Left cardiac atrium (tissue), 4 donors: Measurements from ENCODE around the gene CCDC6. TPM values are rescaled to one million over a fixed set of nuclear protein-coding genes. Genes with fewer than 3 reads are reported as not detected.
"Not testable (repeated sequence)": the region's sequence is repeated elsewhere in the genome, so short reads cannot be mapped to it uniquely, and the experiment has no call there.

Experiments used
- ATAC-seq, 2 donors: fragments of 200-7000 bp; cut with Tn5 transposase; one replicate each; pipeline ENCODE4 v1.9.1; 2020; ENCODE audit warnings: mild to moderate bottlenecking in 2 of 2, moderate library complexity in 2 of 2
- DNase-seq: peaks from one replicate; pipeline ENCODE4 v3.0.0-alpha.2; 2020
- intact Hi-C, 2 donors: fragments of 100-400 bp; cut with DNase I; formaldehyde crosslinking; loops; one replicate each; pipeline versions ENCODE4 v1.14.1 to v1.15.1; 2022 to 2023
- total RNA-seq, 2 donors: library from RNA; stranded (reverse); fragmentation: NEBNext Ultra II Directional; extraction: Animal tissue kit (Norgen Biotek cat#: 25700); gene quantifications; one replicate each; pipeline ENCODE4 v1.2.1, GENCODE V29; 2021
- donor health status: DM: no; HTN: yes; CAD: no.
- donor health status: DM: no; HTN: yes; CAD: no; lungs with severe emphysema.
- donor health status: DM: yes; HTN: yes; CAD: no.
- donor health status: Dilated cardiomyopathy.

The CCDC6 gene
- total RNA-seq, 2 donors from 2014 or later: 21.0 to 24.3 TPM

DNA sequence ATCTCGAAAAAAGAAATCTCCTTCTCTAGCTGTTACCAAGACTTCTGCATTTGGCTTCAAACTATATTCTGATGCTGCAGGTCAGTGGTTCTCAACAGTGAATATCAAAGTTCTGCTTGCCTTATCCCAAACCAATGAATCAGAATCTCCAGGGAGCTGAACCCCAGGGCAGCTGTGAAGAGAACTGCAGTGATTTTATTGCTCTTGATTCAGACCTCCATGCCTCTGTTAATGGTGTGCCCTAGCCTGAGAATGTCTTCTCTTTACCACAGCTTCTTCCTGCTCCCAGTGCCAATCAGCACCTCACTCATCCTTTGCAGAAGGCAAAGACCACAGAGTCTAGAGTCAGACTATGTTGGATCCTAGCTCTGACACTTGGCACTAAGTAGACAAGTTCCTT, 106.9 kb downstream of the CCDC6 start:
- intact Hi-C loops: no loop called here
- DNase-seq (no peak), ATAC-seq (no peak)

DNA sequence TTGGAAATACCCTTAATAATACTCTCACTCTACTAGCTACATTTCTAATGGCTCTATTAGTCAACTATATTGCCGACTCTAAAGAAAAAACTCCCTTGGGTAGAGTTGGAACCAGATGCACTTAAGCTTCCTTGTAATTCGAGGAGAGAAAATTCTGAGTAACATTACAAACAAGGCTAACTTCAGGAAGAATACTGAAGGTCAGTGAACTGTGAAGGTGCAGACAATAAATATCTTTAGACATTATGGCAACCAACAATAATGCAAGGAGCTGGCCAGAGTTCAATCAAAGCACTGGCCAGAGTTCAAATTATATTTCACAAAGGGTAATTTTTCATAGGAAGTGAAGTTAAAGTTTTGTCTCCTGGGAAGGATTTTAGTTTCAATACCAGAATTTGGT, 112.4 kb downstream of the CCDC6 start:
- DNase-seq: no peak
- intact Hi-C loops: no loop called here
- no peak for ATAC-seq

DNA sequence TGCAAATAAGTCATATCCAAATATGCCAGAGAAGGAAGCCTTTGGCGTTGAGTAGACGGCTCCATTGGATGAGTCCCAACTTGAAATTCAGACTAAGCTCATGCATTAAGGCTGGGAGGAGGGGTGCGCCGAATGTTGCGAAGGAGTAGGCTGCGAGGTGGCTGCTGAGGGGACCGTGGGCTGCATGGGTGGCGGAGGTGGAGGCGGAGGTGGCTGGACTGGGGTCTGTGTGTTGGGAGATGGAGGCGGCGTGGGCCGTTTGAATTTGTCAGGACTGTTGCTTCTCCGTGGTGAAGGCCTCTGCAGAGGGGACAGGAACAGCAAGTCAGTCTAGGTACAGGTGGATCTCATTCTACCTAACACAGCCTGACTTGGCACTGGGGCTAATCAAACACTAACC, 113.5 kb downstream of the CCDC6 start:
- no peak for ATAC-seq
- intact Hi-C loops: no loop called here
- no peak for DNase-seq

DNA sequence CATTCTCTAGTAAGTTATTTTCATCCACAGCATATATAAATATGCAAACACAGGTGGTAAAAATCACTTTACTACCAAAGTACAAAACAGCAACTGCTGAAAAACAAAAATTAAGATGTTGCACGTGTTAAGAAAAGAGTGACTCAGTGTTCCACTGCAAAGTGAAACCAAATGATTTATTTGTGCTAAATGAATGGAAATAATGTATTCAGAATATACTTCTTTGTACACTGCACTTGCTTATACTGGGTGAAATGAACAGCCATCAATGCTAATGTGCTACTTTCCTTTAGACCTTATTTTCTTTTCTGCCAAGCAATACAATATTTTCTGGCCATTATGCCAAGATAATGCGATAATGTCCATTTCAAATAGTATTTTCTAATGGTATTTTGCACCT, 114.8 kb downstream of the CCDC6 start:
- intact Hi-C loops: no loop called here
- DNase-seq (no peak), ATAC-seq (no peak)

DNA sequence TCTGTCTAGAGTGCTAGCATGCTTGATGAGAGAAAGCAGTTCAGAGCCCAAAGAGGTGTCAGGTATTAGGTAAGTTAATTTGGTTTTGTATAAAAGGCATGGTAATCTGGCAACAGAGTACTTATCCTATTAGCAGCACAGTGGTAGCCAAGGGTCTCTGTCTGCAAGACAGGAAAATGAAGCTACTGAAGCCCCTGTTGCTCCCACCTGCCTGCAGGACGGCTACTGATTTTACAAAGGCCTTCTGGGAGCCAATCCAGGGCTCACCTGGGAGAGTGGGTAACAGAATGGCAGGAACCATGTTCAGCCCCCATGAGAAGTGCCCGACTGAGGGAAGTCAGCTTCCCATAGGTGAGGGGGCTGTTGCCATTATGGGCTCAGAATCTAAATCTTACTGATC, 116.3 kb downstream of the CCDC6 start:
- ATAC-seq, intact Hi-C loops, DNase-seq: not testable (repeated sequence)

DNA sequence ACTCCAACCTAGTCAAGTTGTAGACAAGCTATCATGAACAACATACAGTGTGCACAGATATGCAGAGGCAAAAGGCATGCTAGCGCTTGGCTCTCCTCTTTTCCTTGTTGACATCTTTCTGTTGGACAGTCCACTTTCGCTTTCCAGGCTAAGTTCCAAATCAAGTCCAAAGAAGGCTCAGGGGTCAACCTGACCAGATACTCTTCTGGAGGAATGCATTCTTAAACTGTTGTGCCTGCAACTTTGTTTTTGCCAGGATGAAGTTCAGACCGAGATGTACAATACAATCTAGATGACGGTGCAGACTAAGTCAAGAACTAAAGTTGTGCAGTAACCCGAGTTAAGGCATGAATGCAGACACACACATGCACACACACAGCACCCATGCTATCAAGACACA, 117.4 kb downstream of the CCDC6 start:
- intact Hi-C loops, DNase-seq: not testable (repeated sequence)
- peak; percentile 83 to 87 for ATAC-seq

DNA sequence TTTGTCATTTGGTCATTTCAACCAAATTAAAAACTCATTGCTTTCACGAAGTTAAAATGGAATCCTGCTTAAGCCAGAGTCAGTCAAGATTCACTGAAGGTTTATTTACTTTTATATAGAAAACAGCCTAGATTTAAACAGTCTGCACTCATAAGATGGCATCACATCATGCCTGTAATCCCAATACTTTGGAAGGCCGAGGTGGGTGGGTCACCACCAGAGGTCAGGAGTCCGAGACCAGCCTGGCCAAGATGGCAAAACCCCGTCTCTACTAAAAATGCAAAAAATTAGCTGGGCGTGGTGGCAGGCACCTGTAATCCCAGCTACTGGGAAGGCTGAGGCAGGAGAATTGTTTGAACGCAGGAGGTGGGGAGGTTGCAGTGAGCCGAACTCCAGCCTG, 119.3 kb downstream of the CCDC6 start:
- DNase-seq, ATAC-seq, intact Hi-C loops: not testable (repeated sequence)

DNA sequence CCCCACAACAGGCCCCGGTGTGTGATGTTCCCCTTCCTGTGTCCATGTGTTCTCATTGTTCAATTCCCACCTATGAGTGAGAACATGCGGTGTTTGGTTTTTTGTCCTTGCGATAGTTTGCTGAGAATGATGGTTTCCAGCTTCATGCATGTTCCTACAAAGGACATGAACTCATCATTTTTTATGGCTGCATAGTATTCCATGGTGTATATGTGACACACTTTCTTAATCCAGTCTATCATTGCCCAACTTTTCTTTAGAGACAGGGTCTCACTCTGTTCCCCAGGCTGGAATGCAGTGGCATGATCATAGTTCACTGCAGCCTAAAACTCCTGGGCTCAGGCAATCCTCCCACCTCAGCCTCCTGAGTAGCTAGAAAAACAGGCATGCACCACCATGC, 120.9 kb downstream of the CCDC6 start:
- intact Hi-C loops, DNase-seq, ATAC-seq: not testable (repeated sequence)

DNA sequence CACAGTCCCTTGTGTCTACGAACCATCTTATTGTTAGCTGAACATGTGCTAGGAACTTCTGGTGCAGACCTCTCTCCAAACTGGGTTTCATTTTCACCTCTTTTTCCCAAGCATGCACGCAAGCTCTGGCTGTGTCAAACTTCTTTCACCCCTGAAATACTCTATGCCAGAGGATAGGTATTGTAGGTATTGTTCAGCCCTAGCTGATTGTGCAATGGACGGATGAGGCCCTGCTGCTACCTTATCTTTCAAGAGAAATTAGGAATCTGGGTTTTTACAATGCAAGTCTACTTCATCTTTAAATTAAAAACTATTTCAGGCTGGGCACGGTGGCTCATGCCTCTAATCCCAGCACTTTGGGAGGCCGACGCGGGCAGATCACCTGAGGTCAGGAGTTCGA, 124.8 kb downstream of the CCDC6 start:
- ATAC-seq (no peak), DNase-seq (no peak)
- intact Hi-C loops: no loop called here

DNA sequence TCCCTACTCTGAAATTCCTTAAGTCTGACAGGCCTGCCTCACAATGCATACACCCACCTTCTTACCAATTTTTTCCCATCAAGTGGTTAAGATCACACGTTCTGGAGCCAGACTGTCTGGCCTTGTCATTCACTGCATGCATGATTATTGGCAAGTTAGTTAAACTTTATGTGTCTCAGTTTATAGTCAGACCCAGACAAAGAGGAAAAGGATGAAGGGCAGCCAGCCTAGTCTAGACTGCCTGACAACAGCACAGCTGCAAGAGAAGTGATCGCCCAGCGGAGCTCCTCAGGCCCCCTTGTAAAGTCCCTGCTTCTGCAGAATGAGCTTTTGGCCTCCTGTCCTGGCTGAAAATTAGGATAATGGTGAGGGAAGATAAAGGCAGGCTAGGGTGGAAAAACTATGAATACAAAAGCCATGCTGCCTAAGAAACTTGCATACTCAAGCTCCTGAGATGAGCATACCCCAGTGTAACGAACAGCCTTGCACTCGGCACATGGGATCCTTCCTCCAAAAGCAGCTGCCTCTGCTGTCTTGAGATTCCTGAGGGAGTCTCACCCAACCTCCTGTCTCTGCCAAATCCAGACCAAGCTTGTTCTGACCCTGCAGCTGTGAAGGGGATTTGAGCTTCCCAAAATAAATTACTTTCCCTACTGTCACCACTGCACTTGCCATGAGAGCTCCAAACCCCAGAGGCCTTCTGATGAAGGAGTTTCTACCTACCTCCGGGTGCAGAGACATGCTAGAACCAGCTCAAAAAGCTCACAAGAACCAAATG, 126.4 kb downstream of the CCDC6 start:
- intact Hi-C loops: no loop called here
- ATAC-seq (peak; percentile 30 to 94), DNase-seq (no peak)

DNA sequence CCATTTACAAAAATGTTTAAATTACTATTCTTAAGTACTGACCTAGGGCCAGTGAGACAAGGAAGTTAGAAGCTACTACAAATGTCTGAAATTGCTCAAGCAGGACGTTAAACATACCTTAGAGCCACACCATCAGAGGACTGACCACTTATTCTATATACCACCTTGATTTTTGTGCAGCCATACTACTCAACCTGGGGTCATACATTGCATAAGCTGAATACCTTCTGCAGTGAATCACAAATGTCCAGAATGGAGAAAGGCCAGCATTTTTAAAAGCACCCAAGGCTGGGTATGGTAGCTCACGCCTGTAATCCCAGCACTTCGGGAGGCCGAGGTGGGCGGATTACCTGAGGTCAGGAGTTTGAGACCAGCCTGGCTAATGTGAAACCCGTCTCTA, 131.9 kb downstream of the CCDC6 start:
- ATAC-seq (no peak), DNase-seq (no peak)
- intact Hi-C loops: no loop called here

DNA sequence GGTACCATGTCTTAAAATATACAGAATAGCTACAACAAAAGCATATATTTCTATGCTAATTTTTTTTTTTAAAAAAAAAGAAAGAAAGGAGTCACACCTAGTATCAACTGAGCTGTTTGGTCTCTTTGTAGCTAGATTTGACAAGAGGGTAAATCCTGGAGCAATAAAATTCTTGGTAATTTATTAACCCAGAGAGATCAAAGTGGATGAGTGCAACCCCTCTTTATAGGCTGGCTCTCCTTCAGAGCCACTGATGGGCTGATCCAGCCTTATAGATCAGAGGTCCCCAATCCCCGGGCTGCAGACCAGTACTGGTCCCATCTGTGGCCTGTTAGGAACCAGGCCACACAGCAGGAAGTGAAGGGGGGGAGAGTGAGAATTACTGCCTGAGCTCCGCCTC, 133.3 kb downstream of the CCDC6 start:
- intact Hi-C loops: no loop called here
- DNase-seq: no peak
- ATAC-seq: no peak

DNA sequence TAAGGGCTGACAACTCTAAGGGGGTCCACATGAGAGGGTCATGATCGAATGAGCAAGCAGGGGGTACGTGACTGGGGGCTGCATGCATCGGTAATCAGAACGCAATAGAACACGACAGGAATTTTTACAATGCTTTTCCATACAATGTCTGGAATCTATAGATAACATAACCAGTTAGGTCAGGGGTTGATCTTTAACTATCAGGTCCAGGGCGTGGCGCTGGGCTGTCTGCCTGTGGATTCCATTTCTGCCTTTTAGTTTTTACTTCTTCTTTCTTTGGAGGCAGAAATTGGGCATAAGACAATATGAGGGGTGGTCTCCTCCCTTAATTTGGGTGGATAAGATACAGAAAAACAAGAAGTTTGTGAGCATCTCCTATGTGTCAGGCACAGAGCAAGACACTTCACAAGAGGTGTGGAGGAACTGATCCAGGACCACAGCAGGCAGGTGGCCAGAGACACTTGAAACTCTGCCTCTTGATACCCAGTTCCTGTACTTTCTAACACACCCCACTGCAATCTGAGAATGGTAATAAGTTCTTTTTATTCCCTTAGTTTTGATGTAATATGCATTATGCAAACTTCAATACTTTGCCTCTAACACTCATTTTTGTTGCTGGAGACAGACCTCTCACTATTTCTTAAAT, 135.1 kb downstream of the CCDC6 start:
- DNase-seq: no peak
- intact Hi-C loops: no loop called here
- no peak for ATAC-seq

DNA sequence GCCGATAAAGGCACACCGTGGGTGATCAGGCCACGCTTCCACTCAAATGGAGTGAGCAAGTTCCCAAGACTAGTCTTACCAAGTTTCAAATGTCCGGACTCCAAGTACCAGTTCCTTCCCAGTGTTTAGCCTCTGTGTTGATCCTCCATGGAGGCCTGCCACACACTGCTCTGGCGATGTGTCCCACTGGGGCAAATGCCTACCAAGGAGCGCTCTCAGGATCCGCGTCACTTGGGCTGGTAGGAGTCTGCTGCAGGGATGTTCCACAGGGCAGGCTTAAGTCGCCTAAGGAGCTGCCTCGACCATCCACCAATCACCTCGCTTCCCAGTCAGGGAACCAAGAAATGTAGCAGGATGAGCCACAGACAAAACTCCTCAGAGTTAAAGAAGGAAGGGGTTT, 135.7 kb downstream of the CCDC6 start:
- ATAC-seq (no peak), DNase-seq (no peak)
- intact Hi-C loops: no loop called here

DNA sequence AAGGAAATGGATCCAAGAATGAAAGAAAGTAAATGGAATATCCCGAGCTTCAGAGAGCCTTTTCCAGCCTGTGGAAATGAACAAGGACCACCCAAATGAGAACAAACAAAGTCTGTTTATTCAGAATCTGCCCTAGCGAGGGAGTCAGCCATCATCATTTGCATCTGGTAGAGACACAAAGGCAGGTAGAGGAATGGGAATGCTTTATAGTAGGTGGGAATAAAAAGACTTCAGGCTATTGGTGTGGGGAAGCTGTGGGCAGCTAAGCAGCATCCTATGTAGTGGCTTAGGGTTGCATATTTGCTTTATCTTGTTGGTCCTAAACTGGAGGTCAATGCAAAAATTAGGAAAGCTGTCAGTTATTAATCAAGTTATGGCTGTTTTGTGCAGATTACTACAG, 143.9 kb downstream of the CCDC6 start:
- DNase-seq (no peak), ATAC-seq (no peak)
- intact Hi-C loops: no loop called here

DNA sequence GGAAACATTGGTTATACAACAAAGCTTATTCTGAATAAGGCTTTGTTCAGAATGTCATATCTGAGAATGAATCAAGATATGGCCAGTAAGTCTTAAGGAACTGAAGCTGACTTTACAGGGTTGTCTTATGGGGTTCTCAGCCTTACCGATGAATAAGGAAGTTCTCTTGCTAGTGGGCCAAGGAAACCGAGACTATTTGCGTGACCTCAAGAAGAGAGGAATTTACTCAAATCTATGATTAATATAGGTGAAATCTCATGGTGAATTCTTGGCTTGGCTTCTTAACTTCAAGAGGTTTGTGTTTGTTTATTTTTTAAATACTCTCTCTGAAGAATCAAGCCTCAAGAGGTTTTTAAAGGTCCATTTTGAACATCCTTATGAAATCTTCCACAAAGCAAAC, 148.4 kb downstream of the CCDC6 start:
- intact Hi-C loops: no loop called here
- no peak for DNase-seq
- ATAC-seq: no peak

DNA sequence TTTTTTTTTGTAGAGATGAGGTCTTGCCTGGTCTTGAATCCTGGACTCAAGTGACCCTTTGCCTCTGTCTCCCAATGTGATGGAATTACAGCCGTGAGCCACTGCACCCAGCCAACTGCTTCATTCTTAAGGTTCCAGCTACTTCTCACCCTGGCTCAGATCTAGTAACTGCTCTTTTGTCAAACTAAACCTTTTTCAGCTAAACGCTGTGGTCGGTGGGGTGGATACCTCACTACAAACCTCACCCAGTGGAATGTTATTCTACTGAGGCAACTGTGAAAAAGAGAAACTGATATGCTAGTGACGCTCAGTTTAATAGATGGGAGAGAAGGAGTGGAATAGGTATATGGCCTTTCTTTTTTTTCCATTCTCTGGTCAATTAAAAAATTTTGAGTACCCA, 151.4 kb downstream of the CCDC6 start:
- DNase-seq: no peak
- ATAC-seq: no peak
- intact Hi-C loops: no loop called here

DNA sequence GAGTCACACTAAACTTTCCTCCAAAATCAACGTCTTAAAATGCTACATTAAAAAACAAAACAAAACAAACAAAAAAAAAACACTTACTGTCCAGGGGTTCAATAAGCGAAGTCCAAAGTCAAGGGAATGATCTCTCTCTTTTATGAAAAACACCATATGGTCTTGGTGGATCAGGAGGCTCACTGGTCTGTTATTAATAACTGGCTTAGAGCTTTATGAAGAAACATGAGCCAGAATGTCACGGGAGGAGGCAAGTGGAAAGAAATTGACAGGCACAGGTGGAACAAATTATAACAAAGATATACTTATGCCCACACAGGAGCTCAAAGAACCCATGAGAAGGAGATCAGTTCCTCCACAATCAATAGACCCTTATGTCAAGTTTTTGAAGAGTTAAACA, 153.1 kb downstream of the CCDC6 start, which contains the start of gene MRLN:
MRLN (minus strand) TSS at position 189 of the 400 bp plus-strand sequence.
- intact Hi-C loops: no loop called here
- ATAC-seq: no peak

DNA sequence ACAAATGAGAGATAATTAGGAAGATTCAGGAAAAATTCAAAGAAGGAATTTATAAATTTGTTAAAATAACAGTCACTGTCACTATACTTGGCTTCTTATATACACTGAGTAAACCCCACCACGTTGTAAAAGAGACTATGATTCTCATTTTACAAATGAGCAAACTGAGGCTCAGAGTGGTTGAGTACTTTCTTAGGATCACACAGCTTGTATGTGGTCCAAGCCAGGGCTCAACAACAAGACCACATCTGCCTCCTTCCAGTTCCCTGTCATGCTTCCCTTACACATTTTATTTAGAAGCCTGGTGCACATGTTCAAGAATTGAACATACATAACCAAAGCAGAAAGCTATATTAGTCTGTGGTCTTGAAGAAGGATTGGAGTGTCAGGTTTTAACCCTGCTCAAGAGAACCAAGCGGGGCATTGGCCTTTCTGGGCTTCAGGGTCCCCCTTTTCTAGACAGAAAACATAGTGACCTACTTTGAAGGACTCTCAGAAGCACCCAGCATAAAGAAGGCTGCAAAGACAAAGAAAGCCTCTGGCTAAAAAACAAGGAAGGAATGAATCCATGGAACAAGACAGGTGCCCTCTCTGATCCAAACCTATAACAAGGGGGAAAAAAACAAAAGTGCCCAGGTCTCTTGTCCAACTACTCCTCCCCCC, 153.9 kb downstream of the CCDC6 start:
- intact Hi-C loops: no loop called here
- no peak for DNase-seq
- no peak for ATAC-seq

More for the DNA sequence above, 153.1 kb downstream of the CCDC6 start, which contains the start of gene MRLN:
- no peak for DNase-seq
